Brain microvascular endothelial cell (primary cell): ENCODE measurements around the gene OTUB1.
"Not testable (repeated sequence)": the region's sequence is repeated elsewhere in the genome, so short reads cannot be mapped to it uniquely, and the experiment has no call there.

ENCODE experiments used
- DNase-seq: peaks from one replicate; pipeline ENCODE4 v3.0.0-alpha.2; 2020
- H3K27ac ChIP-seq: fragments of 250-450 bp; sonication (Bioruptor Pico); 2 replicates; pipeline ENCODE4 v1.5.1; 2020; ENCODE audit warnings: mild to moderate bottlenecking, moderate library complexity
- H3K27me3 ChIP-seq: fragments of 250-450 bp; sonication (Bioruptor Pico); replicated peaks from 2 replicates; pipeline ENCODE4 v1.5.1; 2020; ENCODE audit warnings: mild to moderate bottlenecking
- H3K36me3 ChIP-seq: fragments of 250-450 bp; sonication (Bioruptor Pico); replicated peaks from 2 replicates; pipeline ENCODE4 v1.5.1; 2020; ENCODE audit warnings: mild to moderate bottlenecking
- H3K4me3 ChIP-seq: 2 replicates; pipeline ENCODE4 v1.5.1; 2011; ENCODE audit warnings: low read depth, mild to moderate bottlenecking, control low read depth, low read length, moderate library complexity
- in situ Hi-C: cut with HindIII; loops from 2 replicates; pipeline ENCODE4 v1.10.0; 2017; ENCODE audit warnings: low sequenced_read_pairs, low pct_ligation_motif_present
- TF ChIP-seq, protein P1 (sequence below): IDR thresholded peaks from 2 replicates; pipeline ENCODE4 v1.5.1; 2011; ENCODE audit warnings: low read depth, mild to moderate bottlenecking, moderate library complexity, low read length, control low read depth, inconsistent platforms; ENCODE audit errors: missing control alignments

Gene OTUB1

DNA sequence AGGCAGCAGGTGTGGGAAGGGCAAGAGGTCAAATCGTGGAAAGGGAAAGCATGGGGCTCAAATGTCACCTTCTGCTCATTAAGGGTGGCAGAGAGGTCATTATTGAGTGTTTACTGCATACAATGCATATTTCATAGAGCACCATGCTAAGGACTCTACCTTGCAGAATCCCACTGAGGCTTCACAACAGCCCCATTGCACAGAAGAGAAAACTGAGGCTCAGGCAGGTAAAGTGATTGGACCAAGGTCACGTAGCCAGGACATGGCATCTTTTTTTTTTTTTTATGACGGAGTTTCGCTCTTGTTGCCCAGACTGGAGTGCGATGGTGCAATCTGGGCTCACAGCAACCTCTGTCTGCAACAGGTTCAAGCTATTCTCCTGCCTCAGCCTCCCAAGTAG is 57.3 kb downstream of the OTUB1 start:
- in situ Hi-C loops = no loop called here
- TF ChIP-seq, protein P1, sequence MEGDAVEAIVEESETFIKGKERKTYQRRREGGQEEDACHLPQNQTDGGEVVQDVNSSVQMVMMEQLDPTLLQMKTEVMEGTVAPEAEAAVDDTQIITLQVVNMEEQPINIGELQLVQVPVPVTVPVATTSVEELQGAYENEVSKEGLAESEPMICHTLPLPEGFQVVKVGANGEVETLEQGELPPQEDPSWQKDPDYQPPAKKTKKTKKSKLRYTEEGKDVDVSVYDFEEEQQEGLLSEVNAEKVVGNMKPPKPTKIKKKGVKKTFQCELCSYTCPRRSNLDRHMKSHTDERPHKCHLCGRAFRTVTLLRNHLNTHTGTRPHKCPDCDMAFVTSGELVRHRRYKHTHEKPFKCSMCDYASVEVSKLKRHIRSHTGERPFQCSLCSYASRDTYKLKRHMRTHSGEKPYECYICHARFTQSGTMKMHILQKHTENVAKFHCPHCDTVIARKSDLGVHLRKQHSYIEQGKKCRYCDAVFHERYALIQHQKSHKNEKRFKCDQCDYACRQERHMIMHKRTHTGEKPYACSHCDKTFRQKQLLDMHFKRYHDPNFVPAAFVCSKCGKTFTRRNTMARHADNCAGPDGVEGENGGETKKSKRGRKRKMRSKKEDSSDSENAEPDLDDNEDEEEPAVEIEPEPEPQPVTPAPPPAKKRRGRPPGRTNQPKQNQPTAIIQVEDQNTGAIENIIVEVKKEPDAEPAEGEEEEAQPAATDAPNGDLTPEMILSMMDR = no peak
- H3K27me3 ChIP-seq = peaks cover 2% of the 10 kb centered on the region
- no peaks in the 10 kb centered on the region for H3K36me3 ChIP-seq
- no peak overlapping the region for H3K4me3 ChIP-seq
- no peak for DNase-seq
- no peak overlapping the region for H3K27ac ChIP-seq

DNA sequence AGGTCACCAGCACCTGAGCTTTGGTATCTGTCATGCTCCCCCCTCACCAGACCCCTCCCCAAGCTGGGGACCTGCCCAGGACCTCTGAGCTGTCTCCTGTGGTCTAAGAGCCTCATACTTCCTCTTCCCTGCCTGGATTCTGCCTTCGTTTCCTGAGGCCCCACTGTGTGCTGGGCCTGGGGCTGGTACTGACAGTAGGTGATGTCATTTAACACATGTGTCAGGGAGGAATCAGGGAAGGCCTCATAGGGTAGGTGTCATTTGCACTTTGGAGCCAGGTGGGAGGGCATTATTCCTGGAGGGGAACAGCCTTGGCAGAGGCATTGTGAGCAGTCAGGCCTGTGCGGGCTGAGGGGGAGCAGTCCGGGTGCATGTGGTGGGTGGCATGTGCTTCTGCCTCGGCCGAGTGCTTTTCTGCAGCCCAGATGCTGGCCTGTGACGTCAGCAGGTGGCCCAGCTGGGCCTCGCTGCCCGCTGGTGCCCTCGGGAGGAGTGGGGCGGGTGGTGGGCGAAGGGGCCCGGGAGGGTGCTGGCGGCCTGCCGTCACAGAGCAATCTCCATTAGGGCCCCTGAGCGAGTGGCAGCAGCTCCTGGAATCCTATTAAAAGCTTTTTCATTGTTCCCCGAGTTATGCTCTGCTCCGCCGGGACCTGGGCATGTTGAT is 58.6 kb downstream of the OTUB1 start:
- no peaks in the 10 kb centered on the region for H3K36me3 ChIP-seq
- no peaks in the 10 kb centered on the region for H3K27me3 ChIP-seq
- TF ChIP-seq, protein P1 = no peak
- no peak overlapping the region for H3K4me3 ChIP-seq
- H3K27ac ChIP-seq = no peak overlapping the region
- no peak for DNase-seq
- in situ Hi-C loops = no loop called here

DNA sequence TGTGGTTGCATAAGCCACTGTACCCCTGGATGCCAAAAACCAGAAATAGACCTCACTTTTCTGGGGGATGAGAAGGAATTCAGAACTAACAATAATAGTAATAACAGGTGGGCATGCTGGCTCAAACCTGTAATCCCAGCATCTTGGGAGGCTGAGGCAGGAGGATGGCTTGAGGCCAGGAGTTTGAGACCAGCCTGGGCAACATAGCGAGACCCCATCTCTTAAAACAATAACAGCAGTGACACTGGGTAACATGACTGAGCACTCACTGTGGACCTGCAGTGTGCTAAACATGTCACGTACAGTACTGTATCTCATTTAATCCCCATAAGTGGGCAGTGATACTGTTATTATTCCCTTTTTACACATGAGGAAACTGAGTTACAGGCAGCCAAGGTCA is 59.5 kb downstream of the OTUB1 start:
- TF ChIP-seq, protein P1 = no peak
- no peak for DNase-seq

DNA sequence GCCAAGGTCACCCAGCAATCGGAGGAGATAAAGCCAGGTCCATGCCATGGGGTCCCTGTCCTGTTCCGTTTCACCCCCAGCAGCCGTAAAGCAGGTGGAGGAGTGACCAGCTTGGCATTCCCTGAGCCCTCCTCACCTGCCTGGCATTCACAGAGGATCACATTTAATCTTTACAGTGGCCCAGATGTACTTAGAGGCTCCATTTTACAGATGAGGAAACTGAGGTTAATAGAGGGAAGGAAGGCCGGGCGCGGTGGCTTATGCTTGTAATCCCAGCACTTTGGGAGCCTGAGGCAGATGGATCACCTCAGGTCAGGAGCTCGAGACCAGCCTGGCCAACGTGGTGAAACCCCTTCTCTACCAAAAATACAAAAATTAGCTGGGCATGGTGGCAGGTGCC is 61.1 kb downstream of the OTUB1 start:
- H3K27ac ChIP-seq, H3K27me3 ChIP-seq, H3K36me3 ChIP-seq, H3K4me3 ChIP-seq, DNase-seq, in situ Hi-C loops: not testable (repeated sequence)

More for the DNA sequence above, 59.5 kb downstream of the OTUB1 start:
- in situ Hi-C loops = no loop called here
- Histone ChIP-seq H3K4me3 (no peak overlapping the region), H3K27me3 (no peaks in the 10 kb centered on the region), H3K27ac (no peak overlapping the region), H3K36me3 (no peaks in the 10 kb centered on the region)
